ENCODE measurements around the gene SLC16A10.

DNA sequence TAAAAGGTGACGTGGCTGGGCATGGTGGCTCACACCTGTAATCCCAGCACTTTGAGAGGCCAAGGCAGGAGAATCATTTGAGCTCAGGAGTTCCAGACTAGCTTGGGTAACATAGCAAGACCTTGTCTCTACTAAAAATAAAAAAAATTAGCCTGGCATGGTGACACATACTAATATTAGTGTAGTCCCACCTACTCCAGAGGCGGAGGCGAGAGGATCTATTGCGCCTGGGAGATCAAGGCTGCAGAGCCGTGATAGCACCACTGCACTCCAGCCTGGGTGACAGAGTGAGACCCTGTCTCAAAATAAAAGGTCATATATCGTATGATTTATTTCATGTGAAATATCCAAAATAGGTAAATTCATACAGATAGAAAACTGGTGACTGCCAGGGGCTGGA is 132.5 kb downstream of the SLC16A10 start:
- TF ChIP-seq POLR2A (IDR thresholded peaks at IDR 0.05): no peak
- TF ChIP-seq, protein P1, sequence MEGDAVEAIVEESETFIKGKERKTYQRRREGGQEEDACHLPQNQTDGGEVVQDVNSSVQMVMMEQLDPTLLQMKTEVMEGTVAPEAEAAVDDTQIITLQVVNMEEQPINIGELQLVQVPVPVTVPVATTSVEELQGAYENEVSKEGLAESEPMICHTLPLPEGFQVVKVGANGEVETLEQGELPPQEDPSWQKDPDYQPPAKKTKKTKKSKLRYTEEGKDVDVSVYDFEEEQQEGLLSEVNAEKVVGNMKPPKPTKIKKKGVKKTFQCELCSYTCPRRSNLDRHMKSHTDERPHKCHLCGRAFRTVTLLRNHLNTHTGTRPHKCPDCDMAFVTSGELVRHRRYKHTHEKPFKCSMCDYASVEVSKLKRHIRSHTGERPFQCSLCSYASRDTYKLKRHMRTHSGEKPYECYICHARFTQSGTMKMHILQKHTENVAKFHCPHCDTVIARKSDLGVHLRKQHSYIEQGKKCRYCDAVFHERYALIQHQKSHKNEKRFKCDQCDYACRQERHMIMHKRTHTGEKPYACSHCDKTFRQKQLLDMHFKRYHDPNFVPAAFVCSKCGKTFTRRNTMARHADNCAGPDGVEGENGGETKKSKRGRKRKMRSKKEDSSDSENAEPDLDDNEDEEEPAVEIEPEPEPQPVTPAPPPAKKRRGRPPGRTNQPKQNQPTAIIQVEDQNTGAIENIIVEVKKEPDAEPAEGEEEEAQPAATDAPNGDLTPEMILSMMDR (IDR thresholded peaks at IDR 0.05): no peak

All from Peyer's patch (tissue), 4 donors.